ENCODE measurements around the gene DCAF5.

DNA sequence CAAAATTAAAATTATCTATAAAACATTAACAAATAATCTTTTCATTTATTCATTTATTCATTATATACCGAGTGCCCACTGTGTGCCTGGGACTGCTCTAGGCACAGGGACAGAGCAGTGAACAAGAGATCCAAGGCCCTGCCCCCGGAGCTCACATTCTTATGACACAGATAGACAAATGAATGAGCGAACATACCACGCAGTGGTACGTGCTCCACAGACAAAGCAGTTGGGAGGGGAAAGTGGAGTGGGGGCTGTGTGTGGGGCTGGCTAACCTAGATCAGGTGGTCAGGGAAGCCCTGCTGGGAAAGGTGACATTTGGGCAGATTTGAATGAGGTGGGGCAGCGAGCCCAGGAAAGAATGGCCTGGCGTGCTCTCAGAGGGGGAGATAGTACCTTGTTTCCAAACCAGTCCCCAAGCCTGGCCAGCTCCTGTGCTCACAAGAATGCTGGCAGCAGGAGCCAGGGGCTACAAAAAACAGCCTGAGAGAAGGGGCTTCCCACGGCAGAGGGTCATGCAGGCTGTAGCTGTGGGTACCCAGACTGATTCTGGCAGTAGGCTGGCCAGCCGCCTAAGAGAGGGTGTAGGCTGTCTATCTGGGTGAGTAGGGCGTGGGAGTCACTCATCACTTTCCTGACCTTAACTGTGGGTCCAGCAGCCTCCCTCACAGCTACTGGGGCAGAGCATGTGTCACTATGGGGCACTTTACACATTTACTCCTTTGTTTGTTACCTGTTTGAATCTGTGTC is 116.0 kb downstream of the DCAF5 start:
- no peak for TF ChIP-seq POLR2A (IDR thresholded peaks at IDR 0.05; ENCODE audit: low read length)
- TF ChIP-seq GATA1 (IDR thresholded peaks at IDR 0.05; ENCODE audit: low read depth, low read length): no peak
